Activated CD4-positive, alpha-beta T cell treated with anti-CD3 and anti-CD28 coated beads, Interleukin-2, amount 50 U/mL, for 1 hour (primary cell): Measurements from ENCODE around the gene FAM110C.
"Not testable (repeated sequence)": the region's sequence is repeated elsewhere in the genome, so short reads cannot be mapped to it uniquely, and the experiment has no call there.

Experiments
- DNase-seq: peaks from one replicate; pipeline ENCODE4 v3.0.0-alpha.2; 2020

The FAM110C gene

GRCh38 chr2:46471-47345 lies at the start of gene FAM110C:
TSS of gene FAM110C (minus strand) at chr2:46505. CDS start at chr2:46385, 120 bp downstream.
- peak; percentile 32 for DNase-seq

DNA sequence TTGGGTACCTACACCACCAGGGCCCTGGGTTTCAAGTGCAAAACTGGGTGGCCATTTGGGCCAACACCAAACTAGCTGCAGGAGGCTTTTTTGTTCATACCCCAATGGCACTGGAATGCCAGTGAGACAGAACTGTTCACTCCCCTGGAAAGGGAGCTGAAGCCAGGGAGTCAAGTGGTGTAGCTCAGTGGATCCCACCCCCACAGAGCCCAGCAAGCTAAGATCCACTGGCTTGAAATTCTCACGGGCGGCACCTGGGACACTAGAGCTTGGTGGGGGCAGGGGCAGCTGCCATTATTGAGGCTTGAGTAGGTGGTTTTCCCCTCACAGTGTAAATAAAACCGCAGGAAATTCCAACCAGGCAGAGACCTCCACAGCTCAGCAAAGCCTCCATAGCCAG lies 46.0 kb upstream of the FAM110C start:
- no peak for DNase-seq

GRCh38 chr2:90645-91312 lies 44.5 kb upstream of the FAM110C start:
- no peak for DNase-seq

DNA sequence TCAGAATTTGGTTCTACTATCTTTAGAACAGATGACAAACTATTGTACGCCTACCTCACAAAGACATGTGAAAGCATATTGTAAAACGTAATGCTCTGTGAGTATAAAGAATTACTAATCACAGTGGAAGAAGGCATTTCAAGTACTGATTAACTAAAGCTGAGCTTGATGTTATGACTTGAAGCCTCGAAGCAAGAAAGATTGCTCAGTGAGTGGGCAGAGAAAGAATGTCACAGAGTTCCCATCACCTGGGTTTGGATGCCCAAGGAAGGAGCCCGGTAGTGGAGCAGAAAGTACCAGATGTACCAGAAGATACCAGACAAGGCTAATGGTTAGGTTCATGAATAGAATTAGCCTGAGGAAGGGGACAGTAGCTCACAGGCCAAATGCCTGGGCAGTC lies 39.5 kb upstream of the FAM110C start:
- DNase-seq, result no peak

GRCh38 chr2:84121-84520 lies 37.8 kb upstream of the FAM110C start:
- DNase-seq, result no peak

GRCh38 chr2:80971-81736 lies 34.8 kb upstream of the FAM110C start:
- no peak for DNase-seq

DNA sequence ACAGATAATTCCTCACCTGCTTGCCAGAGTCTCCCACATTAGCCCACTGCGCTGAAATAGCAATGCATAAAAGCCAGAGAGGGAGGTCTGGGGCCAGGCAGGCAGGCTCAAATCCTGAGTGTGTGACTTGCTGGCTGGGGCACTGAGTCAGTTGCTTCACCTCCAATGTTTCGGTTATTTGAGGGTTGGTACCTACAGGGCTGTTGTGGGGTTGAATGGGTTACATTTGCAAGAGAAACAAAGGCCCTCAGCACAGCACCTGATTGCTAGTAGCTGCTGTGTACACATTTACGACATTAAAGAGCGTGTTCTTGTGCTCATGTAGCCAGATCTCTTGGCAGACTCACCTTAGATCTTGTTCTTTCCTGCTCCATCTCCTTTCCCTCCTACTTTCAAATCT lies 34.1 kb upstream of the FAM110C start:
- no peak for DNase-seq

DNA sequence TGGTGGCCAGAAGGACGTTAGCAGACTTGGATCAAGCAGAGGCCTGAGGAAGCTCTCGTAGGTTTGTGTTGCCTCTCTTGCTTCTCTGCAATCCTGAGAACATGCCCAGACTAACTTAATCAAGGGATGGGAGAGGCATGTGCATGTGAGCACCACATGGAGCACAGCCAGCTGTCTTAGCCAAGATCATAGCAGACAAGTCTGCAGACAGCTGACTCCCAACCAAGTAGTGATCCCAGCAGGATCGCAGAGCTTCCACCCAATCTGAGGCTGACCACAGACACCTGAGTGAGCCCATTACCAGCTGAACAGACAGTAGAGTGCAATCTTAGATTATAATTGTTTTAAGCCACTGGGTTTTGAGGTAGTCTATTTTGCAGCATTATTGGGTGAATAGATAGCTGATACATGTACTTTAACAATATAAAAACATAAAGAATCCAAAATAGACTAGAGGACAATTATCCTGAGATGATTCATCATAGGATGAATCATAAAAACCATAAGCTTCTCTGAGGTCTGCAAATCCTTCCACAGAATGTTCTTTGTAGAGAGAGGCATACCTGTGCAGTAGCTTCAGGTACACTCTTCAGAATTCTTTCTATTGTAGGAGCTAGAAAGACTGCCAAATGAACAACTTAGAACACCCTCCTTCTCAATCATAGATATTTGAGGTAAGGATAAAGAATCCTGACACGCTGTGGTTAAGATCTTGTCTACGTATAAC lies 25.2 kb upstream of the FAM110C start:
- no peak for DNase-seq

- DNase-seq, result no peak
These were observed 23.4 kb upstream of the FAM110C start for GRCh38 chr2:69366-70344.

- not testable (repeated sequence) for DNase-seq
These were observed 22.3 kb upstream of the FAM110C start for GRCh38 chr2:68637-69036.

DNA sequence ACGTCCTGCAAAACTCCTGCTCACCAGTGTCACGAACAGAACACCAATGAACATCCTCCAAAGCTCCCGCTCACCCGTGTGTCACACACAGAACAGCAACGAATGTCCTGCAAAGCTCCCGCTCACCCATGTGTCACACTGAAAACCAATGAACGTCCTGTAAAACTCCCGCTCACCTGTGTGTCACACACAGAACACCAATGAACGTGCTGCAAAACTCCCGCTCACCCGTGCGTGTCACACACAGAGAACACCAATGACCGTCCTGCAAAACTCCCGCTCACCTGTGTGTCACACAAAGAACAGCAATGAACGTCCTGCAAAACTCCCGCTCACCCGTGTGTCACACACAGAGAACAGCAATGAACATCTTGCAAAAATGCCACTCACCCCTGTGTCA lies 20.5 kb upstream of the FAM110C start:
- no peak for DNase-seq

- DNase-seq, result no peak
These were observed 18.8 kb upstream of the FAM110C start for GRCh38 chr2:65121-65520.

- DNase-seq, result no peak
These were observed 9.5 kb upstream of the FAM110C start for GRCh38 chr2:55587-56448.

DNA sequence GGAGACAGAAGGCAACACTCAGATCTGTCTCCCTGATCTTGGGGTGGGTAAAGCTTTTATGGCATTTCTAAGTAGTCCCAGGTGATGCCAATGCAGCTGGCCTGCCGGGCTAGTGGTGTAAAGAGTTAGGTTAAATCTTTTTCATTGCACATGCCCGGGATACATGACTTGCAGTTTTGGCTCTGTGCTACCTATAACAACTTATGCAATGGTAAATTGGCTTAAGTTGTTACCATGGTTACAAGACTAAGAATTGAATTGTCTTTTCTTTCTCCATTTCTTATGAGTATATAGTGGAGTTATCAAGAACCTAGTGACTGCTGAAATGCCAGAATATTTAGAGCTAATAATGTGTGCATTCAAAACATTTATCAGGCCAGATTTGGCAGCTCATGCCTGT lies 5.3 kb upstream of the FAM110C start:
- no peak for DNase-seq

- no peak for DNase-seq
These were observed 1.4 kb upstream of the FAM110C start for GRCh38 chr2:47737-48136.

GRCh38 chr2:47346-47725 lies 1.0 kb upstream of the FAM110C start:
- no peak for DNase-seq

- DNase-seq, result no peak
These were observed 204 bp downstream of the FAM110C start for GRCh38 chr2:46131-46470.

- no peak for DNase-seq
These were observed 769 bp downstream of the FAM110C start for GRCh38 chr2:45342-46130.

- DNase-seq, result no peak
These were observed 1.5 kb downstream of the FAM110C start for GRCh38 chr2:44748-45341.

DNA sequence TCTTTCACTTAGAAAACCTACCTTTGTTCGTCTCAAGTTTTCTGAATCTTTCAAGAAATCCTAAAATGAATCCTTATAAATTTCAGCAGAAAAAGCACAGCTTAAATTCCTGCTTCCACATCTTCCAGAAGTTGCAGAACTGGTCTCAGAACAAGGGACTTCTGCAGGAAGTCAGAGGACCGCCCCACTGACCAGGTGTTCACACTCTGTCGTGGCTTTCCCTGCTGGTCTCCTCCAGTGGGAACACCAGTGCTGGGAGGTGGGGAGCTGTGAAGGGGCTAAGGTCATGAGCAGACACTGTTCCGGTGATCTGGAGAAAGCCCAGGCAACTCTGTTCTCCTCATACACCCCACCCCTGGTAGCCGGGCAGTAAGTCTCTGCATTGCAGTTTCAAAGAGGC lies 3.5 kb downstream of the FAM110C start:
- DNase-seq, result no peak
